Subcutaneous adipose tissue (tissue), 4 donors: ENCODE data around the gene METRNL. TPM values are rescaled to one million over a fixed set of nuclear protein-coding genes. Genes with fewer than 3 reads are reported as not detected.

Source experiments
- CTCF ChIP-seq: fragments of 450-650 bp; IDR thresholded peaks from one replicate; pipeline ENCODE4 v1.5.1; 2016; ENCODE audit warnings: low read depth, mild to moderate bottlenecking, control low read depth, antibody characterized with exemption, moderate library complexity
- total RNA-seq, 4 donors: library from RNA; depleted of rRNA; stranded (reverse); fragments of >200 nt; gene quantifications; one replicate each; pipeline ENCODE4 v1.1.0, GENCODE V29; 2016

Gene METRNL
- total RNA-seq, 4 donors from 2014 or later: 53.5 to 114 (median 86.4) TPM

GRCh38 chr17:83086907-83087787 is 7.7 kb downstream of the METRNL start:
- no peak for TF ChIP-seq CTCF

GRCh38 chr17:83087788-83088360 is 8.5 kb downstream of the METRNL start:
- no peak for TF ChIP-seq CTCF

- TF ChIP-seq CTCF: no peak
Observed at GRCh38 chr17:83088451-83088850, 9.0 kb downstream of the METRNL start.

- no peak for TF ChIP-seq CTCF
Observed at GRCh38 chr17:83088909-83089308, 9.5 kb downstream of the METRNL start.

GRCh38 chr17:83089328-83090132 is 10.1 kb downstream of the METRNL start:
- TF ChIP-seq CTCF: no peak

GRCh38 chr17:83090444-83091256 is 11.2 kb downstream of the METRNL start:
- no peak for TF ChIP-seq CTCF
